Vagina (tissue), 2 donors: ENCODE data around the gene AHNAK. TPM values are rescaled to one million over a fixed set of nuclear protein-coding genes. Genes with fewer than 3 reads are reported as not detected.

Source experiments
- DNase-seq, 2 donors: peaks; one replicate each; pipeline ENCODE4 v3.0.0-alpha.2; 2017; ENCODE audit errors: extremely low spot score in 2 of 2
- H3K27ac ChIP-seq: fragments of 200-600 bp; sonication (generic); one replicate; pipeline ENCODE4 v1.5.1; 2019
- H3K27me3 ChIP-seq: fragments of 200-600 bp; sonication (generic); one replicate; pipeline ENCODE4 v1.5.1; 2019
- H3K36me3 ChIP-seq, 2 donors: fragments of 200-600 bp; sonication (generic); one replicate each; pipeline ENCODE4 v1.5.1; 2017 to 2019
- H3K4me1 ChIP-seq: fragments of 200-600 bp; sonication (generic); one replicate; pipeline ENCODE4 v1.5.1; 2019
- H3K4me3 ChIP-seq, 2 donors: fragments of 200-600 bp; sonication (generic); 1 replicate in 1 of 2; 2 replicates in 1 of 2; pipeline ENCODE4 v1.5.1; 2016 to 2019
- H3K9me3 ChIP-seq: fragments of 200-600 bp; sonication (generic); one replicate; pipeline ENCODE4 v1.5.1; 2019
- POLR2A ChIP-seq, 2 donors: fragments of 450-650 bp; IDR thresholded peaks; one replicate each; pipeline ENCODE4 v1.6.1; 2017; ENCODE audit warnings: antibody characterized with exemption in 2 of 2, mild to moderate bottlenecking in 2 of 2, moderate library complexity in 2 of 2
- POLR2AphosphoS5 ChIP-seq, 2 donors: sonication (generic); formaldehyde crosslinking; IDR thresholded peaks; one replicate each; pipeline ENCODE4 v1.9.0; 2017; ENCODE audit warnings: antibody characterized with exemption in 2 of 2, mild to moderate bottlenecking in 2 of 2, low read depth in 1 of 2; ENCODE audit not compliant: insufficient read depth in 1 of 2
- intact Hi-C: fragments of 100-400 bp; cut with DNase I; formaldehyde crosslinking; loops from one replicate; pipeline ENCODE4 v1.15.1; 2023
- total RNA-seq: library from RNA; depleted of rRNA; stranded (reverse); fragments of >200 nt; gene quantifications from one replicate; pipeline ENCODE4 v1.2.3, GENCODE V29; 2016
- TF ChIP-seq, protein P1 (sequence below), 3 experiments: fragments of 450-650 bp in 2 of 3; fragments of 200-600 bp in 1 of 3; sonication (generic) in 1 of 3; IDR thresholded peaks; one replicate each; pipeline ENCODE4 v1.5.1; 2017 to 2019; ENCODE audit warnings: antibody characterized with exemption in 3 of 3, mild to moderate bottlenecking in 2 of 3, moderate library complexity in 2 of 3

The AHNAK gene
- total RNA-seq, 1 donor from 2014 or later = 828 TPM

DNA sequence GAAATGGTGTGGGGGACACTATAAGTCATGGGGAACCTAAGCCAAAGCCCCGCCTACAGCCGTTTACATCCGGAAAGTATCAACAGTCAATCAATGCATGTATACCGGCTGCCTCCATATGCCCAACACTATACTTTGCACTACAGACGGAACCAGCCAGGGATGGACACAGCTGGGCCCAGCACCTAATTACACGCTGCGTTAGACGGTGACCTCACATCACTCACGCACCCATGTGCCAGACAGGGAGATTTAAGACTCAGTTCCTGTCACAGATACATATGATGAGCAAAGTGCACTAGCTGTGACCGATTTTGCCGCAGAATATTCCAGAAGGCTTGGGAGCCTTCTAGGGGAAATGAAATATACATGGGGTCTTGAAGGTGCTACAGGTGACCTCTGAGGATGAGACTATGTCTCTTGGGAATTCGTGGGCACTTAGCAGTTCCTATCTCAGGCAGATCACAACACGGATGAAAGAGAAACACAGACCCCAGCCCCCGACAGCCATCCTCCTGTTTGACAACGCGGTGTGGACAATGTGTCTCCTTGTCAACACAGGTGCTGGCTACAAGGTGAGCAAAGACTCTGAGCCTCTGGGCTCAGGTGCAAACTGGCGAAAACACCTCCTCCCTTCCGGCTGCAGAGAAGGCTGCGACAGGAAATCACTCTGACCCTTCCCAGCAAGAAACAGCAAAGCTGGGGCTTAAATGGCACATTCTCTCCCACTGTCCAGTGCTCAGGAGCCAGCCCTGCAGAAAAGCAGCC is 8.0 kb downstream of the AHNAK start:
- H3K27ac ChIP-seq = peak overlapping the region; percentile 100
- intact Hi-C loops = no loop called here
- no peaks in the 10 kb centered on the region for H3K9me3 ChIP-seq
- peak overlapping the region; percentile 99 to 100 for H3K4me3 ChIP-seq
- DNase-seq = no peak
- TF ChIP-seq, protein P1, sequence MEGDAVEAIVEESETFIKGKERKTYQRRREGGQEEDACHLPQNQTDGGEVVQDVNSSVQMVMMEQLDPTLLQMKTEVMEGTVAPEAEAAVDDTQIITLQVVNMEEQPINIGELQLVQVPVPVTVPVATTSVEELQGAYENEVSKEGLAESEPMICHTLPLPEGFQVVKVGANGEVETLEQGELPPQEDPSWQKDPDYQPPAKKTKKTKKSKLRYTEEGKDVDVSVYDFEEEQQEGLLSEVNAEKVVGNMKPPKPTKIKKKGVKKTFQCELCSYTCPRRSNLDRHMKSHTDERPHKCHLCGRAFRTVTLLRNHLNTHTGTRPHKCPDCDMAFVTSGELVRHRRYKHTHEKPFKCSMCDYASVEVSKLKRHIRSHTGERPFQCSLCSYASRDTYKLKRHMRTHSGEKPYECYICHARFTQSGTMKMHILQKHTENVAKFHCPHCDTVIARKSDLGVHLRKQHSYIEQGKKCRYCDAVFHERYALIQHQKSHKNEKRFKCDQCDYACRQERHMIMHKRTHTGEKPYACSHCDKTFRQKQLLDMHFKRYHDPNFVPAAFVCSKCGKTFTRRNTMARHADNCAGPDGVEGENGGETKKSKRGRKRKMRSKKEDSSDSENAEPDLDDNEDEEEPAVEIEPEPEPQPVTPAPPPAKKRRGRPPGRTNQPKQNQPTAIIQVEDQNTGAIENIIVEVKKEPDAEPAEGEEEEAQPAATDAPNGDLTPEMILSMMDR (IDR thresholded peaks at IDR 0.05) = no peak
- TF ChIP-seq POLR2AphosphoS5 (IDR thresholded peaks at IDR 0.05; ENCODE audit: insufficient read depth in 1 of 2, low read depth in 1 of 2) (no peak), POLR2A (IDR thresholded peaks at IDR 0.05) (no peak)
- H3K36me3 ChIP-seq = peaks cover 0 to 29% of the 10 kb centered on the region in 2 donors
- H3K27me3 ChIP-seq = no peaks in the 10 kb centered on the region
- H3K4me1 ChIP-seq = peaks cover 82% of the 10 kb centered on the region

DNA sequence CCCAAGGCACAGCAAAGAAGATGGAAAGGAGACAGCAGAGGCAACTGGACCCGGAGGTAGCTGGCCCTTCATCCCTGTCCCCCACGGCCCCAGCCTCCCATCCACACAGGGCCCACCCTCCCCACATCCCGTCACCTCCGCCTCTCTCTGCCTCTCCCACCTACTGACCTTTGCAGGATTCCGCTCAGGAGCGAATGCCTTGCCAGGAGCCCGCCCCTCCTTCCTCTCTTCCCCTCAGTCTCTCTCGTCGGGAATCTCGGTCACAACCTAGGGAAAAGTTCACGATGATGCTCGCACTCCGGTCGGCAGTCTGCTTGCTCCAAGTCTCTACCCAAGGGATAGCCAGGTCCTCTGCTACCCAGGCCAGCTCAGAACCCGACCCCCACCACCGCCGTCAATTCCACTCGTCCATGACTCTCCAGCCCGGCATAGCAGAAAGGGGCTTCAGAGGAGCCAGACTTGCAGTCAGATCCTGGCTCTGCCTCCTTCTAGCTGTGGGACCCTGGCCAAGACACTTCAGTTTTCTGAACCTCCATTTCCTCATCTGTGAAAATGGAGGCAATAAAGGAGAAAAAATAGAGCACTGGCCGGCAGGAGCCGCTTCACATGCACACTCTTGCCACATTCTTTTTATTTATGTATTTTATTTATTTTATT is 10.2 kb downstream of the AHNAK start:
- peaks cover 71% of the 10 kb centered on the region for H3K4me1 ChIP-seq
- H3K9me3 ChIP-seq = no peaks in the 10 kb centered on the region
- no peaks in the 10 kb centered on the region for H3K27me3 ChIP-seq
- TF ChIP-seq POLR2A (IDR thresholded peaks at IDR 0.05) = no peak
- intact Hi-C loops = no loop called here
- H3K36me3 ChIP-seq = peaks cover 0 to 52% of the 10 kb centered on the region in 2 donors
- H3K4me3 ChIP-seq = no peak overlapping the region
- peak overlapping the region; percentile 41 for H3K27ac ChIP-seq
- no peak for DNase-seq

- TF ChIP-seq, protein P1 (IDR thresholded peaks at IDR 0.05) = no peak
- no peak for TF ChIP-seq POLR2AphosphoS5 (IDR thresholded peaks at IDR 0.05; ENCODE audit: insufficient read depth in 1 of 2, low read depth in 1 of 2)
- no peak for TF ChIP-seq POLR2A (IDR thresholded peaks at IDR 0.05)
- Histone ChIP-seq H3K4me1 (peaks cover 70% of the 10 kb centered on the region), H3K4me3 (no peak overlapping the region), H3K27ac (no peak overlapping the region), H3K36me3 (peaks cover 0 to 58% of the 10 kb centered on the region in 2 donors), H3K9me3 (no peaks in the 10 kb centered on the region), H3K27me3 (no peaks in the 10 kb centered on the region)
- intact Hi-C loops = no loop called here
- no peak for DNase-seq
Measured at GRCh38 chr11:62535802-62536201, 10.8 kb downstream of the AHNAK start.

DNA sequence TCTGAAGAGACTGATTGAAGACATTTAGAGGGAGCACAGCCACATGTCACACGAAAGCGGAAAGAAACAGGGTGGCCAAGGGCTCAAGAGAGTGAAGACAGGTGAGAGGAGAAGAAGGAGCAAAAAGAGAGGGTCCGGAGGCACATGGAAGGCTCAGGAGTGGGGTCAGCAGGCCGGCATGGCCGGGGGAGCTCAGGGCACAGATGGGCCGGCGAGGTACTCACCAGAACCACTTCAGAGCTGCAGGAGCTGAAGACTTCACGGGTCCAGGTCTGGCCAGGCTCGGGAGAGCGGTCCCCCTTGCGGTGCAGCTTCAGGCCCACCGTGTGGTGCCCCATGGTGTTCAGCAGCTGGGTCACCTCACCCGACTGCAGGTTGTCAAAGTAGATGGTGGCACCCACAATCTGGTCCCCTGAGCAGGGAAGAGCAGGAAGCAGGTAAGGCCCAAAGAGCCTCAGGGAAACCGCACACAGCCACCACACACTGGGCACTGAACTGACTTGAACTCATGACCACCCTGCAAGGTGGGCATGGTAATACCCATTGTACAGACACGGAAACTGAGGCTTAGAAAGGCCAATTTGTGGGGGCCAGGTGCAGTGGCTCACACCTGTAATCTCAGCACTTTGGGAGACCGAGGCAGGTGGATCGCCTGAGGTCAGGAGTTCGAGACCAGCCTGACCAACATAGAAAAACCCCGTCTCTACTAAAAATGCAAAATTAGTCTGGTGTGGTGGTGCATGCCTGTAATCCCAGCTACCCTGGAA is 11.6 kb downstream of the AHNAK start:
- TF ChIP-seq POLR2AphosphoS5 (IDR thresholded peaks at IDR 0.05; ENCODE audit: insufficient read depth in 1 of 2, low read depth in 1 of 2) = no peak
- no peak for TF ChIP-seq POLR2A (IDR thresholded peaks at IDR 0.05)
- TF ChIP-seq, protein P1 (IDR thresholded peaks at IDR 0.05) = no peak
- Histone ChIP-seq H3K4me1 (peaks cover 70% of the 10 kb centered on the region), H3K27ac (no peak overlapping the region), H3K36me3 (peaks cover 0 to 66% of the 10 kb centered on the region in 2 donors), H3K4me3 (no peak overlapping the region), H3K27me3 (no peaks in the 10 kb centered on the region), H3K9me3 (no peaks in the 10 kb centered on the region)
- no peak for DNase-seq
- intact Hi-C loops = no loop called here

GRCh38 chr11:62532096-62532495 is 14.5 kb downstream of the AHNAK start:
- H3K9me3 ChIP-seq = no peaks in the 10 kb centered on the region
- H3K27ac ChIP-seq = no peak overlapping the region
- intact Hi-C loops = no loop called here
- DNase-seq = no peak
- TF ChIP-seq, protein P1 (IDR thresholded peaks at IDR 0.05) = no peak
- no peak for TF ChIP-seq POLR2AphosphoS5 (IDR thresholded peaks at IDR 0.05; ENCODE audit: insufficient read depth in 1 of 2, low read depth in 1 of 2)
- TF ChIP-seq POLR2A (IDR thresholded peaks at IDR 0.05) = no peak
- H3K4me1 ChIP-seq = peaks cover 61% of the 10 kb centered on the region
- H3K36me3 ChIP-seq = peaks cover 0 to 93% of the 10 kb centered on the region in 2 donors
- no peak overlapping the region for H3K4me3 ChIP-seq
- H3K27me3 ChIP-seq = no peaks in the 10 kb centered on the region
